Kidney (tissue), 14 donors: ENCODE results near the gene WSB1. TPM values are rescaled to one million over a fixed set of nuclear protein-coding genes. Genes with fewer than 3 reads are reported as not detected.
A peak's percentile ranks its signal among the peaks of the same experiment; 100 is the strongest.

Source experiments
- DNase-seq, 5 donors: peaks; one replicate each; pipeline ENCODE4 v3.0.0-alpha.2; 2013 to 2020
- FAIRE-seq: peaks from 2 replicates; lab custom pipeline; 2012; peaks lifted over from hg19 to GRCh38; lab: Jason Lieb, UNC
- H3K27ac ChIP-seq, 2 donors: one replicate each; pipeline ENCODE4 v1.7.0; 2013; ENCODE audit warnings: low read depth in 2 of 2, low read length in 2 of 2, inconsistent platforms in 1 of 2
- H3K27me3 ChIP-seq: one replicate; pipeline ENCODE4 v1.7.1; 2013; ENCODE audit warnings: low read length, inconsistent platforms; ENCODE audit not compliant: control insufficient read depth, insufficient read depth
- H3K36me3 ChIP-seq, 3 donors: one replicate each; pipeline versions ENCODE4 v1.7.0 to v1.7.1; 2013; ENCODE audit warnings: low read length in 3 of 3, control low read depth in 1 of 3, inconsistent platforms in 1 of 3; ENCODE audit not compliant: insufficient read depth in 3 of 3, control insufficient read depth in 2 of 3
- H3K4me1 ChIP-seq, 3 donors: one replicate each; pipeline versions ENCODE4 v1.7.0 to v1.7.1; 2013; ENCODE audit warnings: low read length in 3 of 3, inconsistent platforms in 1 of 3, low read depth in 1 of 3; ENCODE audit not compliant: control insufficient read depth in 2 of 3, insufficient read depth in 2 of 3
- H3K4me3 ChIP-seq, 3 donors: one replicate each; pipeline versions ENCODE4 v1.7.0 to v1.8.1; 2013; ENCODE audit warnings: low read length in 3 of 3, control low read depth in 1 of 3, inconsistent platforms in 1 of 3
- H3K9ac ChIP-seq, 3 donors: one replicate each; pipeline versions ENCODE4 v1.7.0 to v1.7.1; 2013; ENCODE audit warnings: low read length in 3 of 3, control low read depth in 1 of 3, inconsistent platforms in 1 of 3
- H3K9me3 ChIP-seq, 3 donors: one replicate each; pipeline versions ENCODE4 v1.7.0 to v1.7.1; 2013; ENCODE audit warnings: low read length in 3 of 3, control low read depth in 1 of 3, inconsistent platforms in 1 of 3; ENCODE audit not compliant: control insufficient read depth in 2 of 3, insufficient read depth in 1 of 3
- intact Hi-C: fragments of 100-400 bp; cut with DNase I; formaldehyde crosslinking; loops from one replicate; pipeline ENCODE4 v1.11.1; 2022
- polyA plus RNA-seq: library from polyadenylated mRNA; stranded (reverse); fragments of 350-450 nt; fragmentation: Illumina TruSeq; extraction: RNeasy Lipid Tissue Mini Kit (QIAGEN cat#74804); gene quantifications from one replicate; pipeline ENCODE4 v1.2.3, GENCODE V29; 2014; ENCODE audit warnings: low read depth, low replicate concordance; ENCODE audit not compliant: insufficient read depth
- total RNA-seq: library from RNA; stranded (reverse); fragmentation: NEBNext Ultra II Directional; extraction: Animal tissue kit (Norgen Biotek cat#: 25700); gene quantifications from one replicate; pipeline ENCODE4 v1.2.1, GENCODE V29; 2021
- TF ChIP-seq, protein P1 (sequence below): IDR thresholded peaks from 3 replicates; pipeline ENCODE4 v1.5.1; 2012; ENCODE audit warnings: mild to moderate bottlenecking, moderate library complexity, borderline replicate concordance; ENCODE audit not compliant: insufficient read depth; ENCODE audit errors: extremely low read depth
- donor health status: control.
- donor health status: control.
- donor health status: control.
- donor health status: control.
- donor health status: control.
- donor health status: DM: yes; HTN: yes; CAD: no.
- donor health status: Normal renal cell carcinoma (clear cell type).

Gene WSB1
- total and polyA plus RNA-seq, 2 donors from 2014 or later, result 59.8 to 195 TPM

DNA sequence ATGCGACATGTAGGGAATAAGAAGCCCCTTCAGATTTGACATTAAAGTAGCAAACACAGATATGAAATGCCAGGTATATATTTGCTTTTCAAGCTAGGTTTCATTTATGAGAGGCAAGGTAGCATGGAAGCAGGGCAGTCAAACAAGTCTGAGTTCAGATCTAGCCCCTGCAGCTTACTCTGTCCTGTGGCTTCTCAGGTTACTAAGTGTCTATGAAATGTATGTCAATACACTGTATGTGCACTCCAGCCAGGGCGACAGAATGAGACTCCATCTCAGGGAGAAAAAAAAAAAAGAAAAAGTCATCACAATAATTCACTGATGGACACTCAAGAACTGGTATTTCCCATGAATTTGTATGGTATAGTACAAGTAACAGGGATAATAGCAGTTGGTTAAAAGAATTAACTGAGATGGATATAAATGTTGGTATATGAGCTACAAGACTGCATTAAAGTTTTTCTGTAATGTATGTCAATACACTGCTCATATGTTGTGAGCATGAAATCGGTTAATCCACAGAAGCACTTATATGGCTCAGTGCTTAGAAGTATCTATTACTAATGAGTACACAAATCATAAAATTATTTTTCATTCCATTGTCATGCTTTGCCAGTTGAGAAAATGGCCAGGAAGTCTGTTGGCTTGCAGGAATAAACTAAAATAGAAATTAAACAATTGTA, 2.9 kb upstream of the WSB1 start:
- H3K36me3 ChIP-seq, result no peaks in the 10 kb centered on the region
- FAIRE-seq (no peak), DNase-seq (no peak)
- H3K9ac ChIP-seq, result no peak overlapping the region
- intact Hi-C loops, result no loop called here
- no peak overlapping the region for H3K27ac ChIP-seq
- TF ChIP-seq, protein P1, sequence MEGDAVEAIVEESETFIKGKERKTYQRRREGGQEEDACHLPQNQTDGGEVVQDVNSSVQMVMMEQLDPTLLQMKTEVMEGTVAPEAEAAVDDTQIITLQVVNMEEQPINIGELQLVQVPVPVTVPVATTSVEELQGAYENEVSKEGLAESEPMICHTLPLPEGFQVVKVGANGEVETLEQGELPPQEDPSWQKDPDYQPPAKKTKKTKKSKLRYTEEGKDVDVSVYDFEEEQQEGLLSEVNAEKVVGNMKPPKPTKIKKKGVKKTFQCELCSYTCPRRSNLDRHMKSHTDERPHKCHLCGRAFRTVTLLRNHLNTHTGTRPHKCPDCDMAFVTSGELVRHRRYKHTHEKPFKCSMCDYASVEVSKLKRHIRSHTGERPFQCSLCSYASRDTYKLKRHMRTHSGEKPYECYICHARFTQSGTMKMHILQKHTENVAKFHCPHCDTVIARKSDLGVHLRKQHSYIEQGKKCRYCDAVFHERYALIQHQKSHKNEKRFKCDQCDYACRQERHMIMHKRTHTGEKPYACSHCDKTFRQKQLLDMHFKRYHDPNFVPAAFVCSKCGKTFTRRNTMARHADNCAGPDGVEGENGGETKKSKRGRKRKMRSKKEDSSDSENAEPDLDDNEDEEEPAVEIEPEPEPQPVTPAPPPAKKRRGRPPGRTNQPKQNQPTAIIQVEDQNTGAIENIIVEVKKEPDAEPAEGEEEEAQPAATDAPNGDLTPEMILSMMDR, result no peak
- H3K9me3 ChIP-seq, result no peaks in the 10 kb centered on the region
- H3K4me1 ChIP-seq, result peaks cover 0 to 5% (median 4%) of the 10 kb centered on the region in 3 donors
- no peaks in the 10 kb centered on the region for H3K27me3 ChIP-seq
- H3K4me3 ChIP-seq, result no peak overlapping the region

DNA sequence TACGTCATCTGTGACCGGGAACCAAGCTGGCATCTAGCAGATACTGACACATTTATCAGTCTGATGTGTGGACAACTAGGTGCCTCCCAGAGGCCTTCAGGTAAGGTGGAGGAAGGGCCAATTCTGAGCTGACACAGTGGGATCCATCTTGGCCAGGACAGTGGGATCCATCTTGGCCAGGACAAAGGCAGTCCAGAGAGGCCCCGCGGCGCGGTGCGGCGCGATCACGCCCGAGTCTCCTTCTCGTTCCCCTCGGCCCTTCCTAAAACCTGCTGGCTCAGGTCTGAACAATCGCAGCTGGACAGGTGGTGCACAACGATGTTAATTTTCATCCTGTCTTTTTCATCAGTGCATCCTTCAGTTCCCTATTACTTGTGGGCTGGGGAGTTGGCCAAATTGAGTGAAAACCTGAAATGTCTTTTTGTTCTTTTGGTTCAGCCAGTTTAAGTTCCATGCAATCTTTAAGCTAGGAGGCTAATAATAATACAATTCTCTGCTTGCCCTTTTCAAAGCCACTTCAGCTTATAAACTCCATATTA, 486 bp upstream of the WSB1 start:
- Histone ChIP-seq H3K4me1 (peaks cover 3 to 10% (median 7%) of the 10 kb centered on the region in 3 donors), H3K4me3 (peak overlapping the region in 2 of 3 donors; percentile 81 to 99), H3K9ac (peak overlapping the region in 2 of 3 donors; percentile 17 to 100), H3K9me3 (no peaks in the 10 kb centered on the region), H3K27me3 (no peaks in the 10 kb centered on the region), H3K27ac (peak overlapping the region; percentile 100), H3K36me3 (no peaks in the 10 kb centered on the region)
- DNase-seq (peak in 2 of 5 donors; percentile 20 to 75), FAIRE-seq (no peak)
- TF ChIP-seq, protein P1, result no peak
- intact Hi-C loops, result no loop called here

DNA sequence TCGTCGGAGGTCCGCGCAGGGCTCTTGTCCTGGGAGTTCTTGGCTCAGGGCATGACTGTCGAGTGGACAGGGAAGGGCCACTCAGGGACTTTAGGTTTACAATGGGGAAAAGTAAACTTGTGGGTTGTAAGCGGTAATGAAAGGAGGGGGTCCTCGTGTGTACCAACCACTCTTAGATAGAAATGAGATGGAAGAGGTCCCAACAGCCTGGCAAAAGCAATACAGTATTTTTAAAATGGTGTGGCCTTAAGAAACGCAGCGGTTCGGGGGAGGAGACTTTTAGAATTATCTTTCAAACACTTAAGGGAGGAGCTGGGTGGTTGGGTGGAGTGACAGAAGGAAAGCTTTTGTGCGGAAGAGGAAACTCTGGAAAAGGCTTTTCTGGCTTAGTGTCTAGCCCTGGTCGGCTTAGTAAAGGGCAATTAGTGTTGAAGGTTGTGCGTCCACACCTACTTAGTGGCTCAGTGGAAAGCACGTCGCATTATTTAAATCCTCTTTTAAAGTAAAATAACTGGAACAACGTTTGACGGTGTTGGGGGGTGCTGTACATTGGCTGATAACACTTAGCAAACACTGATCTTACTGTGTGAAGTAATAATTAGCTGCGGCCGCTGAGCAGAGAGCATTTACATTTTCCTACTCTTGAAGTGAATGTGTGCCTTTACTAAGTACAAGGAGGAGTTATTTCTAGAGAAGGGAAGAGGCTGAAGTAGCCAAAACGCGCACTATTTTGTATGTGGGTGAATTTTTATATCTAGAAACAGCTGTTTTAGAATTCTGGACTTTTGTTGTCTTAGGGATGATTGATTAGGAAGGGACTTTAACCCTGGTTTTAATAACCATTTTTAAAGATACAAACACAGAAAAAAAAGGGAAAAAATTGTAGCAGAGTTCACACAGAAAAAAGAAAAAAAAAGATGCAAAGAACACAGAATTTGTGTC, 1.0 kb downstream of the WSB1 start:
- H3K4me1 ChIP-seq, result peaks cover 3 to 17% (median 13%) of the 10 kb centered on the region in 3 donors
- H3K9ac ChIP-seq, result peak overlapping the region; percentile 98 to 100 (median 100)
- peak in 4 of 5 donors; percentile 65 to 97 (median 81) for DNase-seq
- TF ChIP-seq, protein P1, result peak; percentile 1
- no peaks in the 10 kb centered on the region for H3K27me3 ChIP-seq
- H3K9me3 ChIP-seq, result no peaks in the 10 kb centered on the region
- FAIRE-seq, result no peak
- H3K27ac ChIP-seq, result peak overlapping the region; percentile 100
- no peaks in the 10 kb centered on the region for H3K36me3 ChIP-seq
- H3K4me3 ChIP-seq, result peak overlapping the region; percentile 81 to 99 (median 99)
- intact Hi-C loops, result no loop called here
